IMR-90 (cell line): ENCODE data around the gene SH3RF3. TPM values are rescaled to one million over a fixed set of nuclear protein-coding genes. Genes with fewer than 3 reads are reported as not detected.
A peak's percentile ranks its signal among the peaks of the same experiment; 100 is the strongest.

Experiments
- ATAC-seq: fragments of 200-7000 bp; cut with Tn5 transposase; 2 replicates; pipeline ENCODE4 v1.9.1; 2020; ENCODE audit warnings: low read depth, mild to moderate bottlenecking, moderate library complexity
- BruUV-seq: library from RNA; stranded (reverse); fragments of 400-500 nt; replicated peaks from 2 replicates; lab custom pipeline; 2021; lab: Mats Ljungman, UMichigan
- CTCF ChIA-PET: fragments of 300-600 bp; formaldehyde crosslinking; extraction: SDS; loops from one replicate; lab custom pipeline; 2021; ENCODE audit warnings: antibody characterized with exemption; lab: Yijun Ruan, JAX
- POLR2A ChIA-PET: fragments of 300-600 bp; sonication (Branson Sonifier 250); formaldehyde crosslinking; loops from one replicate; lab custom pipeline; 2022; ENCODE audit warnings: antibody characterized with exemption; ENCODE audit not compliant: unreplicated experiment; lab: Charles Lee
- DNase-seq: peaks from one replicate; pipeline ENCODE4 v3.0.0; 2013
- H2AFZ ChIP-seq: replicated peaks from 2 replicates; pipeline ENCODE3; 2013; ENCODE audit warnings: low read length, mild to moderate bottlenecking; ENCODE audit not compliant: poor library complexity
- H2AK5ac ChIP-seq: 2 replicates; pipeline ENCODE4 v1.6.1; 2013; ENCODE audit warnings: low read depth, low read length, inconsistent platforms
- H2AK9ac ChIP-seq: replicated peaks from 2 replicates; pipeline ENCODE3; 2013; ENCODE audit warnings: mild to moderate bottlenecking, low read depth, low read length, moderate library complexity; ENCODE audit not compliant: poor library complexity
- H2BK120ac ChIP-seq: 2 replicates; pipeline ENCODE4 v1.6.1; 2013; ENCODE audit warnings: low read depth, low read length, inconsistent platforms
- H2BK15ac ChIP-seq: 3 replicates; pipeline ENCODE4 v1.6.1; 2013; ENCODE audit warnings: low read depth, low read length, inconsistent platforms
- H2BK20ac ChIP-seq: 2 replicates; pipeline ENCODE4 v1.6.1; 2013; ENCODE audit warnings: low read depth, mild to moderate bottlenecking, inconsistent platforms, low read length, moderate library complexity
- H2BK5ac ChIP-seq: 2 replicates; pipeline ENCODE4 v1.6.1; 2013; ENCODE audit warnings: mild to moderate bottlenecking, low read depth, low read length, inconsistent platforms; ENCODE audit not compliant: poor library complexity, severe bottlenecking
- H3K14ac ChIP-seq: replicated peaks from 2 replicates; pipeline ENCODE4 v1.6.1; 2013; ENCODE audit warnings: low read depth, low read length, inconsistent platforms
- H3K18ac ChIP-seq: 2 replicates; pipeline ENCODE4 v1.6.1; 2013; ENCODE audit warnings: low read depth, low read length, control low read depth
- H3K23ac ChIP-seq: 2 replicates; pipeline ENCODE4 v1.6.1; 2013; ENCODE audit warnings: low read depth, low read length, inconsistent platforms
- H3K27ac ChIP-seq: 2 replicates; pipeline ENCODE4 v1.5.1; 2013; ENCODE audit warnings: mild to moderate bottlenecking, control low read depth, low read length; ENCODE audit not compliant: insufficient read depth
- H3K27me3 ChIP-seq: 2 replicates; pipeline ENCODE4 v1.6.1; 2013; ENCODE audit warnings: low read length; ENCODE audit not compliant: control insufficient read depth, insufficient read depth
- H3K36me3 ChIP-seq: 2 replicates; pipeline ENCODE4 v1.6.1; 2013; ENCODE audit warnings: low read length, mixed read lengths; ENCODE audit not compliant: control insufficient read depth, insufficient read depth
- H3K4ac ChIP-seq: 2 replicates; pipeline ENCODE4 v1.6.1; 2013; ENCODE audit warnings: low read depth, low read length, inconsistent platforms
- H3K4me1 ChIP-seq: 2 replicates; pipeline ENCODE4 v1.6.1; 2013; ENCODE audit warnings: low read length, mixed read lengths; ENCODE audit not compliant: control insufficient read depth, insufficient read depth
- H3K4me2 ChIP-seq: 2 replicates; pipeline ENCODE4 v1.6.1; 2013; ENCODE audit warnings: low read depth, mild to moderate bottlenecking, control low read depth, low read length, moderate library complexity
- H3K4me3 ChIP-seq: 2 replicates; pipeline ENCODE4 v1.5.1; 2013; ENCODE audit warnings: low read depth, mild to moderate bottlenecking, control low read depth, low read length, moderate library complexity; ENCODE audit not compliant: insufficient read depth
- H3K56ac ChIP-seq: 2 replicates; pipeline ENCODE4 v1.6.1; 2013; ENCODE audit warnings: low read length, inconsistent platforms; ENCODE audit not compliant: insufficient read depth; ENCODE audit errors: extremely low read depth
- H3K79me1 ChIP-seq, 2 experiments: 2 replicates each; pipeline ENCODE4 v1.6.1; 2013; ENCODE audit warnings: low read length in 2 of 2, inconsistent platforms in 1 of 2, low read depth in 1 of 2
- H3K9ac ChIP-seq: 2 replicates; pipeline ENCODE4 v1.6.1; 2013; ENCODE audit warnings: low read depth, low read length, control low read depth
- H3K9me1 ChIP-seq: 2 replicates; pipeline ENCODE4 v1.6.1; 2013; ENCODE audit warnings: low read length, inconsistent platforms; ENCODE audit not compliant: insufficient read depth
- H3K9me3 ChIP-seq: 2 replicates; pipeline ENCODE4 v1.6.1; 2013; ENCODE audit warnings: low read length; ENCODE audit not compliant: control insufficient read depth, insufficient read depth
- H4K20me1 ChIP-seq: 2 replicates; pipeline ENCODE4 v1.6.1; 2013; ENCODE audit warnings: low read length, inconsistent platforms; ENCODE audit not compliant: insufficient read depth
- H4K5ac ChIP-seq: 2 replicates; pipeline ENCODE4 v1.6.1; 2013; ENCODE audit warnings: mild to moderate bottlenecking, low read depth, low read length, control low read depth
- H4K8ac ChIP-seq, 2 experiments: 2 replicates each; pipeline ENCODE4 v1.6.1; 2013; ENCODE audit warnings: low read depth in 2 of 2, low read length in 2 of 2, control low read depth in 1 of 2, inconsistent platforms in 1 of 2
- H4K91ac ChIP-seq: 2 replicates; pipeline ENCODE4 v1.6.1; 2013; ENCODE audit warnings: low read depth, low read length, inconsistent platforms; ENCODE audit not compliant: insufficient read depth
- BHLHE40 ChIP-seq: fragments of 150-350 bp; IDR thresholded peaks from 2 replicates; pipeline ENCODE4 v1.6.1; 2016; ENCODE audit warnings: mild to moderate bottlenecking, low read depth, low read length
- CEBPB ChIP-seq: IDR thresholded peaks from 2 replicates; pipeline ENCODE4 v1.6.1; 2012; ENCODE audit warnings: low read depth, low read length, improper control_type of control experiment
- CHD1 ChIP-seq: IDR thresholded peaks from 2 replicates; pipeline ENCODE4 v1.6.1; 2012; ENCODE audit warnings: low read depth, low read length, improper control_type of control experiment
- CTCF ChIP-seq: conservative IDR thresholded peaks from 2 replicates; pipeline ENCODE4 v1.5.1; 2012; ENCODE audit warnings: mild to moderate bottlenecking, low read depth, low read length, improper control_type of control experiment
- ELK1 ChIP-seq: fragments of 150-350 bp; IDR thresholded peaks from 2 replicates; pipeline ENCODE4 v1.6.1; 2016; ENCODE audit warnings: low read depth, mild to moderate bottlenecking, low read length, moderate library complexity, borderline replicate concordance
- FOS ChIP-seq: fragments of 150-350 bp; IDR thresholded peaks from 2 replicates; pipeline ENCODE4 v1.6.1; 2016; ENCODE audit warnings: low read depth, low read length
- MAFK ChIP-seq: IDR thresholded peaks from 2 replicates; pipeline ENCODE4 v1.6.1; 2012; ENCODE audit warnings: low read depth, low read length, improper control_type of control experiment
- MAZ ChIP-seq: IDR thresholded peaks from 2 replicates; pipeline ENCODE4 v1.6.1; 2012; ENCODE audit warnings: low read depth, mild to moderate bottlenecking, low read length, improper control_type of control experiment, moderate library complexity, borderline replicate concordance
- MXI1 ChIP-seq: IDR thresholded peaks from 2 replicates; pipeline ENCODE4 v1.6.1; 2012; ENCODE audit warnings: low read depth, mild to moderate bottlenecking, low read length, moderate library complexity, borderline replicate concordance
- NFE2L2 ChIP-seq: fragments of 150-350 bp; IDR thresholded peaks from 2 replicates; pipeline ENCODE4 v1.6.1; 2016; ENCODE audit warnings: low read depth, mild to moderate bottlenecking, low read length
- POLR2A ChIP-seq: IDR thresholded peaks from 2 replicates; pipeline ENCODE4 v1.6.1; 2012; ENCODE audit warnings: mild to moderate bottlenecking, low read depth, low read length
- RAD21 ChIP-seq: IDR thresholded peaks from 2 replicates; pipeline ENCODE4 v1.6.1; 2012; ENCODE audit warnings: low read length, improper control_type of control experiment
- RCOR1 ChIP-seq: IDR thresholded peaks from 2 replicates; pipeline ENCODE4 v1.6.1; 2012; ENCODE audit warnings: mild to moderate bottlenecking, low read length, improper control_type of control experiment; ENCODE audit not compliant: insufficient replicate concordance
- RFX5 ChIP-seq: IDR thresholded peaks from 2 replicates; pipeline ENCODE4 v1.8.0; 2012; ENCODE audit warnings: low read depth, mild to moderate bottlenecking, low read length, moderate library complexity
- SMC3 ChIP-seq: fragments of 150-350 bp; IDR thresholded peaks from 2 replicates; pipeline ENCODE4 v1.6.1; 2016; ENCODE audit warnings: low read depth, mild to moderate bottlenecking, antibody characterized with exemption, low read length, moderate library complexity
- WGBS, 2 experiments: methylation state at CpG; one replicate each; pipeline versions ENCODE4 v1.1.5 to v1.1.7; 2013; ENCODE audit warnings: missing lambda C conversion rate in 2 of 2; ENCODE audit not compliant: insufficient read length in 1 of 2; ENCODE audit errors: extremely low coverage in 2 of 2; 5-methylcytosine and 5-hydroxymethylcytosine counted together
- dilution Hi-C: fragments of 300-500 bp; cut with HindIII; formaldehyde crosslinking; loops from one replicate; pipeline ENCODE4 v1.14.3; 2018; ENCODE audit warnings: low sequenced_read_pairs; ENCODE audit not compliant: unreplicated experiment
- in situ Hi-C: fragments of 300-500 bp; cut with MboI; formaldehyde crosslinking; loops from 3 replicates; pipeline ENCODE4 v1.14.3; 2019; ENCODE audit warnings: low sequenced_read_pairs, inconsistent platforms, mixed read lengths
- intact Hi-C: fragments of 100-400 bp; cut with micrococcal nuclease; formaldehyde crosslinking; loops from 2 replicates; pipeline ENCODE4 v1.10.0; 2022
- polyA plus RNA-seq, 3 experiments: library from polyadenylated mRNA; depleted of rRNA; stranded (reverse); fragments of >200 nt; gene quantifications; 2 replicates each; pipeline ENCODE4 v1.2.3, GENCODE V29; 2012; ENCODE audit warnings: low replicate concordance in 1 of 3
- total RNA-seq: library from RNA; depleted of rRNA; stranded (reverse); fragments of >200 nt; gene quantifications from 2 replicates; pipeline ENCODE4 v1.2.3, GENCODE V29; 2012

Gene SH3RF3
- total and polyA plus RNA-seq, 2 of the 4 experiments (the other 2 are of a cell fraction), result 3.4 to 5.3 TPM

GRCh38 chr2:109339519-109339966, 210.5 kb downstream of the SH3RF3 start:
- BruUV-seq, result no TSS peak
- H2AK9ac ChIP-seq, result peak overlapping the region; percentile 88
- H3K36me3 ChIP-seq, result no peaks in the 10 kb centered on the region
- peak overlapping the region; percentile 74 for H3K27ac ChIP-seq
- H3K56ac ChIP-seq, result peak overlapping the region; percentile 71; the same call in 1 of the 2 replicates
- H3K27me3 ChIP-seq, result no peaks in the 10 kb centered on the region
- peak overlapping the region; percentile 100 for H2AK5ac ChIP-seq
- DNase-seq (peak; percentile 93), ATAC-seq (peak; percentile 82)
- peaks cover 50% of the 10 kb centered on the region for H3K9me1 ChIP-seq
- peaks cover 60 to 98% of the 10 kb centered on the region in 2 experiments for H3K79me1 ChIP-seq
- peaks cover 14% of the 10 kb centered on the region; the same call in 1 of the 2 replicates for H4K20me1 ChIP-seq
- peak overlapping the region; percentile 78 for H3K23ac ChIP-seq
- H2AFZ ChIP-seq, result peak overlapping the region; percentile 19
- ChIA-PET CTCF (no interaction called here), POLR2A (no interaction called here)
- no peak overlapping the region for H3K4me3 ChIP-seq
- peak overlapping the region; percentile 97 for H3K4ac ChIP-seq
- TF ChIP-seq RCOR1 (peak; percentile 81), CTCF (no peak), RAD21 (peak; percentile 9; the same call in 1 of the 2 replicates), FOS (0 out of 2 replicates have a peak, but pooled peaks have one; percentile 9), BHLHE40 (0 out of 2 replicates have a peak, but pooled peaks have one; percentile 8), SMC3 (no peak), ELK1 (no peak), POLR2A (no peak), CHD1 (no peak), MAZ (no peak), NFE2L2 (no peak), CEBPB (0 out of 2 replicates have a peak, but pooled peaks have one; percentile 21), RFX5 (no peak), MAFK (no peak), MXI1 (no peak)
- in situ Hi-C loops, result loop anchor here (25.0 kb wide), 1 partner anchor 202 kb away; the partner anchor contains the start of gene SH3RF3
- H2BK15ac ChIP-seq, result peak overlapping the region; percentile 99; the same call in 2 of the 3 replicates
- peak overlapping the region; percentile 41 for H3K18ac ChIP-seq
- H4K5ac ChIP-seq, result peak overlapping the region; percentile 31
- H2BK20ac ChIP-seq, result peak overlapping the region; percentile 96
- no peak overlapping the region for H3K4me2 ChIP-seq
- peak overlapping the region; percentile 91 for H2BK5ac ChIP-seq
- dilution Hi-C loops, result no loop called here
- H4K91ac ChIP-seq, result peak overlapping the region; percentile 95
- intact Hi-C loops, result loop anchor here (5.0 kb wide), 1 partner anchor 48 kb away; no protein-coding TSS in a partner anchor
- peaks cover 32% of the 10 kb centered on the region for H3K4me1 ChIP-seq
- peak overlapping the region; percentile 94 for H3K14ac ChIP-seq
- WGBS, 2 experiments, result no CpG with 5 or more reads among the region's 6 CpGs
- peak overlapping the region; percentile 58 to 89 for H4K8ac ChIP-seq
- H2BK120ac ChIP-seq, result peak overlapping the region; percentile 98
- H3K9ac ChIP-seq, result no peak overlapping the region
- no peaks in the 10 kb centered on the region for H3K9me3 ChIP-seq
